Measurements from ENCODE around the gene MAN1C1. TPM values are rescaled to one million over a fixed set of nuclear protein-coding genes. Genes with fewer than 3 reads are reported as not detected.

The MAN1C1 gene
- total RNA-seq, 2 donors from 2014 or later, result 4.4 to 10.9 TPM

DNA sequence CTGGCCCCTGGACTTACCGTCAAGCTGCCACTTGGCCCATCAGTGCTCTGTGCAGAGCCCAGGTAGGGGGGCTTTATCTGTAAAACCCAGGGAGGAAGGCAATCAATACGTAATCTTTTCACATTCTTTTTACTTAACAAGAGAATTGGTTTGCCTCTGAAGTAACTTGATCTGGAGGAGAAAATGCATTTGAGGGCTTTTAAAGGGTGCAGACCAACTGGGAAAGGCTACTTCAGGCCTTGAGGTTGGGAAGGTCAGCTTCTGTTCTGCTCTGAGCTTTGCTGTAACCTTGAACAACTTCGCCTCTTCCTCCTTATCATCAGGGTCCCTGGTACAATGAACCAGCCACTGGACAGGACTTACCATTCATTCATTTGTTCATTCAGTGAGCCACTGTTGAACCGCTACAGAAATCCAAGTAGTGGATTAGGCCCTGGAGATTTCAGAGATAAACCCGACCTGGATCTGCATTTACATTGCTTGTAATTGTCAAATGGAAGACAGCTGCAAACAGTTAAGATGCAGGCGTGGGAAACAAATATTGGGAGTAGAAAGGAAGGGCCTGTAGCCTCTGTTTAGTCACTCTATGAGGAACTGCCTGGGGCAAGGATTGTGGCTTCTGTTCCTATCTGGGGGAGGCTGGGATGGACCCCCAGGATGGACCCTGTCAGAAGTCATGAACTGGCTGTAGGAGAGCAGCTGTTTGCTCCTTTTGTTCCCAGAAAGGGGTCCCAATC is 90.9 kb downstream of the MAN1C1 start:
- no peak for DNase-seq
- H3K4me1 ChIP-seq, result no peaks in the 10 kb centered on the region

DNA sequence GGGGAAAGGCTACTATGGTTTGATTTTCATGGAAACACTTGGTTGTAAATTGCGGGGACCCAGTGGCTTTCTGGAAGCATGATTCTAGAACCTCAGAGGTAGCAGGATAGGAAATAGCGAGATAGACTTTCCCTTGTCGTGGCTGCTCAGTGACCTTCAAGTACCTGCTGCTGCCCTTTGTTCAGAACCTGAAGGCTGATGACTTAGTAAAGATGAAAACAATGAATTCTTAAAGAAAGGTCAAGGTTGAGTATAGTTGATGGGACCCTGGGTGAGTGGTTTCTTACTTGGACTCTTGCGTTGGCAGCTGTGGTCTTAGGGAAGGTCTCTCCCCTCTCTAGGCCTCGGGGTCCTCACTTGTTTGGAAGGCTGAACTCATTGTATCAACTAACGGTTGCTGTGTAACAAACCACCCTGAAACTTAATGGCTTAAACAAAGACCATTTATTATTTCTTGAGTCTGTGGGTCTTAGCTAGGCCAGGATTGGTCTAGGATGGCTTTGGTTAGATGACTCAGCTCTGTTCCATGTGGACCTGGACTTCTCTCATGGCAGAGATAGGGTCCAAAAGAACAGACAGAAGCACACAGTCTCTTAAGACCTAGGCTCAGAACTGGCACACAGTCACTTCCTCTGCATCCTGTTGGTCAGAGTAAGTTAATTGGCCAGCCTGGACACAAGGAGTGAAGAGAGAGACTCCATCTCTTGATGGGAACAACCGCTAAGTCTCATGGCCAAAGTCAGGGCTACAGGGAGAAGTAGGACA is 94.2 kb downstream of the MAN1C1 start:
- H3K27me3 ChIP-seq, result no peaks in the 10 kb centered on the region
- H3K9me3 ChIP-seq, result no peaks in the 10 kb centered on the region
- WGBS, 2 donors, result 87 to 88% methylated on average over 7 of the region's 7 CpGs
- no peak overlapping the region for H3K27ac ChIP-seq
- TF ChIP-seq POLR2A (IDR thresholded peaks at IDR 0.05) (no peak), CTCF (IDR thresholded peaks at IDR 0.05) (no peak)
- no peaks in the 10 kb centered on the region for H3K36me3 ChIP-seq (replicated peaks in 1 of 2; ENCODE audit: insufficient read depth in 1 of 2, low read depth in 2 of 2)
- no peak overlapping the region for H3K4me3 ChIP-seq
- no peak for ATAC-seq
- DNase-seq, result no peak
- intact Hi-C loops (cut with DNase I), result no loop called here
- peaks cover 21% of the 10 kb centered on the region for H3K4me1 ChIP-seq

More for the DNA sequence above, 90.9 kb downstream of the MAN1C1 start:
- H3K9me3 ChIP-seq, result no peaks in the 10 kb centered on the region
- H3K27me3 ChIP-seq, result no peaks in the 10 kb centered on the region
- no peaks in the 10 kb centered on the region for H3K36me3 ChIP-seq (replicated peaks in 1 of 2; ENCODE audit: insufficient read depth in 1 of 2, low read depth in 2 of 2)
- intact Hi-C loops (cut with DNase I), result no loop called here
- ATAC-seq, result no peak
- no peak overlapping the region for H3K4me3 ChIP-seq
- no peak for TF ChIP-seq POLR2A (IDR thresholded peaks at IDR 0.05)
- no peak for TF ChIP-seq CTCF (IDR thresholded peaks at IDR 0.05)
- WGBS, 2 donors, result 75% methylated on average over 6 of the region's 6 CpGs
- no peak overlapping the region for H3K27ac ChIP-seq

DNA sequence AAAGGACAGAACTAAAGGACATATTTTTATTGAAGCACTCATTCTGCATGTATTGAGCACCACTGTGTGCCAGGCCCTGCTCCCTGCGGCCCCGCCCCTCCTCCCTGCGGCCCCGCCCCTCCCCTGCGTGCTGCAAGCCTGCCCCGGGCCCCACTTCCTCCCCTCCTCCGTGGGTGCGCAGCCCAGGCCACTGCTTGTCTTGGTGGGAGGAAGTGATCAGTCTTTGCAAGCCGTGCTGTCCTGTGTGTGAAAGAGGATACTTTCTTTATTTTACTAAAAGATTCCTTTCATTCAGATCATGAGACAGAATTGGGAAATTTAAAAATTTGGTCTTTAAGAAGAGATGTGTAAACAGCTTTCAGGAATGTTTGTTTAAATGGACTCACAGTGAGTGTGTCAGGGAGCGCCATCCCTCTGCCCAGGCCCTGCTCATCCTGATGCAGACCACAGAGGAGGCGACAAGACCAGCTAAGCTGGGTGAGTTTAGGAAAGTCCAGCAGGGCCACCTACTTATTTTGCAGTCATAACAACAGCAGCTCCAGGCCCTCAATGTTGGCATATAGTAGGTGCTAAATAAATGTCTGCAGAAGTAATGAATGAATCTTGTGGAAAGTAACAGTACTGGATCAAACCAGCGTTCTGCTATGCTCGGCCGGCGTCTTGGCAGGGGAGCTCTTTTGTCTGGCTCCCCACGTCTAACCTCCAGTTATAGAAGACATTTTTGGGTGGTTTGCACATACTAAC is 95.1 kb downstream of the MAN1C1 start:
- Histone ChIP-seq H3K4me3 (no peak overlapping the region), H3K9me3 (no peaks in the 10 kb centered on the region), H3K36me3 (replicated peaks in 1 of 2; ENCODE audit: insufficient read depth in 1 of 2, low read depth in 2 of 2) (no peaks in the 10 kb centered on the region), H3K4me1 (peaks cover 21% of the 10 kb centered on the region), H3K27ac (no peak overlapping the region), H3K27me3 (no peaks in the 10 kb centered on the region)
- intact Hi-C loops (cut with DNase I), result no loop called here
- no peak for ATAC-seq
- DNase-seq, result no peak
- TF ChIP-seq CTCF (IDR thresholded peaks at IDR 0.05) (no peak), POLR2A (IDR thresholded peaks at IDR 0.05) (no peak)
- 58 to 85% methylated on average over 14 to 15 of the region's 16 CpGs for WGBS, 2 donors

DNA sequence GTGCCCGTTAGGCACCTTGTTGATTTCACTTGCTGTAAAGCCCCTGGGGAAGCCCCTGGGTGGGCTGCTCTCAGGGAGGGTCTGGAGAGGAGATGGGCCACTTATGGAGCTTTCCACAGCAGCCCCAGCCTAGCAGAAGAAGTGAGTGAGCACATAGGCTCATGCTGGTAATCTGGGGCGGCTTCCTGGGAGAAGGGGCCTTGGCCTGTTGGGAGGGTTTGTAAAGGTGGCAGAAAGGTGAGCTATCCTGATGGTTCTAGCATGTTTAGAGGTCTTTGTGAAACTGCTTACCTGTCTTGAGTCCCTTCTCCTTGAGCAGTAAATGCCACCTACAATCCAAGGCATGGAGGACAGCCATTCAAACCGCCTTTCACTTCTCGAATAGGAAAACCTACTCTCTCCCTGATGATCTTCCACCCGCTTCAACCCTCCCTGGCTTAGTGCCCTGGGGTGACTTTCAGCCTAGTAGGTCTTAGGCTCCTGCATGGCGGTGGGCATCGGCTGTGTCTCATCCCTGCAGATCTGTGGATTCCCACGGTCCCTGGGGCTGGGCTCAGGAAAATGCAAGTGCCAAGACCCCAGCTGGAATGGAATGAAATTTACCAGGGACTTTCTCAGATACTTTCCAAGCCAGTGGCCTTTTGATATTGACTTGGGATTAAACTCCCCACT is 95.8 kb downstream of the MAN1C1 start:
- TF ChIP-seq CTCF (IDR thresholded peaks at IDR 0.05), result no peak
- no peak for TF ChIP-seq POLR2A (IDR thresholded peaks at IDR 0.05)
- no peaks in the 10 kb centered on the region for H3K27me3 ChIP-seq
- peaks cover 21% of the 10 kb centered on the region for H3K4me1 ChIP-seq
- no peak overlapping the region for H3K4me3 ChIP-seq
- 92 to 96% methylated on average over 8 of the region's 8 CpGs for WGBS, 2 donors
- no peaks in the 10 kb centered on the region for H3K36me3 ChIP-seq (replicated peaks in 1 of 2; ENCODE audit: insufficient read depth in 1 of 2, low read depth in 2 of 2)
- ATAC-seq (no peak), DNase-seq (no peak)
- H3K9me3 ChIP-seq, result no peaks in the 10 kb centered on the region
- intact Hi-C loops (cut with DNase I), result no loop called here
- H3K27ac ChIP-seq, result no peak overlapping the region

All from body of pancreas (tissue), 4 donors.